ENCODE results near the gene LRMDA.
"Not testable (repeated sequence)": the region's sequence is repeated elsewhere in the genome, so short reads cannot be mapped to it uniquely, and the experiment has no call there.

LRMDA gene

GRCh38 chr10:75739414-75740143, 308.2 kb downstream of the LRMDA start:
- DNase-seq (ENCODE audit: low read depth, low spot score): no peak

- no peak for DNase-seq (ENCODE audit: low read depth, low spot score)
Observed at GRCh38 chr10:75740541-75740940, 309.1 kb downstream of the LRMDA start.

- DNase-seq (ENCODE audit: low read depth, low spot score): no peak
Observed at GRCh38 chr10:75742355-75742754, 310.9 kb downstream of the LRMDA start.

DNA sequence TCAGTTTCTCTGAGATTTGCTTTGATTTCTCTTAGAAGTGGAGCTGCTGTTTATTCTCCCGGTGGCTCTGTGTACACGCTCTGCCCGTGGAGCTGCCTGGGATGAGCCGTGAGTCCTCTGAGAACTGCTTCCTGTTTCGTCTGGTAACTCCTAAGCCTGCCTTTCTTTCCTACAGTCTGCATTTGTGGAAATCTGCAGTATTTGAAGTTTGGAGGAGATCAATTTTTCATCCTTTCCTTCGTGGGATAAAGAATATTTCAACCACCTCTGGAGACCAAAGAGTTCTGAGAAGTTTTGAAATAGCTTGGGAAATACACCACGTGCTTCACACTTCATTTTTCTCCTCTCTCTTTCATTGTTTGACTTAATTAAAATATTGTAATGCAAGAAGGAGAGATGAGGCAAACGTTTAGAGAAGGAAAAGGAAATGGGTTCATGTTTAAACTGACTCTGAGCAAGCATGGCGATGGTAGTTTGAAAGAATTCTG, 311.9 kb downstream of the LRMDA start:
- DNase-seq (ENCODE audit: low read depth, low spot score): no peak

DNA sequence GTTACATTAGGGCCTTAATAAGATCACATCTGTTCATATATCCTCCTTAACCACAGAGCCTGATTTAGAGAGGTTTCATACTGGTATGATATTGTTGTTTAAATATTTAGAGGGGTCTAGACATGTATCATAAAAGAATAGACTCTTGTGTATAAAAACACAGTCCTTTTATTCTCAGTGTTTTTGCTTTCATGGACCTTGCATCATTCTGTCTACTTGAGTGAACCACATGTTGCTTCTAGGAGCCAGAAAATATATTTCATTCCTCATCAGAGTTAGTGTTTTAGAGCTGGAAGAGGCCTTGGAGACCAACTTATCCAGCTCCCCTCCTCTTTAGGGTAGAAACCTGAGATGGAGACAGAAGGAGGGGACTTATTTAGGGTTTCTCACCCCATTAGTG, 312.8 kb downstream of the LRMDA start:
- no peak for DNase-seq (ENCODE audit: low read depth, low spot score)

GRCh38 chr10:75746356-75746755, 314.9 kb downstream of the LRMDA start:
- no peak for DNase-seq (ENCODE audit: low read depth, low spot score)

- DNase-seq (ENCODE audit: low read depth, low spot score): not testable (repeated sequence)
Observed at GRCh38 chr10:75750093-75750875, 318.9 kb downstream of the LRMDA start.

- no peak for DNase-seq (ENCODE audit: low read depth, low spot score)
Observed at GRCh38 chr10:75751232-75751631, 319.8 kb downstream of the LRMDA start.

- no peak for DNase-seq (ENCODE audit: low read depth, low spot score)
Observed at GRCh38 chr10:75753621-75754020, 322.2 kb downstream of the LRMDA start.

DNA sequence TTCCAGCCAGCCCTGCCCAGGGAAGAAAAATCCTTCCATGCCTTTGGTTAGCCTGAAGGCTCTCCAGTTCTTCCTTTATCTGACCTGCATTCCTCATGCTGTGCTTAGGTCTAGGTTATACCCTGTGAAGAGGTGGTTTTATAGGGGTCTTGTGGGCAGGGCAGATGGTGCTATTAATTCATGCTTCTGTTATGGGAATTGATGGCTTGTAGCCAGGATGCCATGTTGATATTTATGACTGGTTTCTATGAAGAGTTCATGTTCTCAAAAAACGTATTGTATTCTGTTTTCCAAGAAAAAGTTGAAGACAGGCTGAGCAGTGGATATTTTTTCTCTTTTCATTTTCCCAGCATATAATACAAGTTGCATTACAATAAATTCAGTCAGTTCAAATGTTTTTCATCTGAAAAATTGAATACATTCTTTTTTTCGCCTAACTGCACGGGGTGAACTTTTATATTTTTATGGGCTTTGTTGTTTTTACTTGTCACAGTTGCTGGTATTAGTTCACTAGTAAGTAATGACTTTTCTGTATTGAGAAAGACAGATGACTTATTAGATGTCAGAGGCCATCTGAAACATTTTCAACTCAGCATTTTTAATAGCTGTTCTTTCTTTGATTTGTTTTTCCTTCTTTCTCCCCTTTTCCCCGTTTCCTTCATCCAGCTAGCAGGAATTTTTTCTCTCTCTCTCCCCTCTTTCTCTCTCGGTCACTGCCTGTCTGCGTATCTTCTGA, 322.8 kb downstream of the LRMDA start:
- DNase-seq (ENCODE audit: low read depth, low spot score): no peak

- no peak for DNase-seq (ENCODE audit: low read depth, low spot score)
Observed at GRCh38 chr10:75755528-75755927, 324.1 kb downstream of the LRMDA start.

DNA sequence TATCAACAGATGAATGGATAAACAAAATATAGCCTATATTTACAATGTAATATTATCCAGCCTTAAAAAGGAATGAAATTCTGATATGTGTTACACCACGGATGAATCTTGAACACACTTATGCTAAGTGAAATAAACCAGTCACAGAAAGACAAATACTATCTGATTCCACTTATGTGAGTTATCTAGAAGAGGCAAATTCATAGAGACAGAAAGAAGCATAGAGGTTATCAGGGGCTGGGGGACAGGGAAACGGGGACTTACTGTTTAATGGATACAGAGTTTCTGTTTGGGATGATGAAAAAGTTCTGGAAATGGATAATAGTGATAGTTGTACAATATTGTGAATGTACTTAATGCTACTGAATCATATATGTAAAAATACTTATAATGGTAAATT, 329.9 kb downstream of the LRMDA start:
- DNase-seq (ENCODE audit: low read depth, low spot score): no peak

DNA sequence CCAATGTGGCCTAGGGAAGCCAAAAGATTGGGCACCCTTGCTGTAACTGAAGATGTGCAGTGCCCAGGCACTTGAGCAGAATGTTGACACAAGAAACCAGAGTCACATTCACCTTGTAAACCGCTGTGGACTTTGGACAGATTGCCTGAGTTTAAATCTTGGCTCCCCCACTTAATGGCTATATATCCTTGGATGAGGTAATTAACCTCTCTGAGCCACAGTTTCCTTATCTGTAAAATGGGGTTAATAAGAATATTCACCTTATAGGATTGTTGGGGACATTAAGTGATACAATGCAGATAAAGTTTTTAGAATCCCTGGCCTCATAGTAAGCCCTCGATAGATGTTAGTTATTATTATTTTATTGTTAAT, 331.0 kb downstream of the LRMDA start:
- DNase-seq (ENCODE audit: low read depth, low spot score): no peak

DNA sequence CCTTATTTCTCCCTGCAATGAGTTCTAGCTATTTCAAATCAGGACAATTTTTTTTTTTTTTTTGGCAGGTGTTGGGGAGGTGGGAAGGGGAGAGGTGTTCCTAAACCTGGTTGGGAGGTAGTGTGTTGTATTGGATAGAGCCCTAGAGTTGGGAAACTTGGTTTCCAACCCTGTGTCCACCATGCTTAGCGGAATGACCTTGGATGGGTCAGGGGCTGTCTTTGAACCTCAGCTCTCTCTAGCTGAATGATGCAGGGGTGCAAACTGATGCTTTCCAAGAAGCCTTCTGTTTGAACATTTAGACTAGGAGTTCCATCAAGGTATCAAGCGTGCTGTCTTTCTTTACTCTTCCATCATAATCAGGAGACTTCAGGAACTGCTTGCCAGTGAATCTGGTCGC, 332.2 kb downstream of the LRMDA start:
- no peak for DNase-seq (ENCODE audit: low read depth, low spot score)

DNA sequence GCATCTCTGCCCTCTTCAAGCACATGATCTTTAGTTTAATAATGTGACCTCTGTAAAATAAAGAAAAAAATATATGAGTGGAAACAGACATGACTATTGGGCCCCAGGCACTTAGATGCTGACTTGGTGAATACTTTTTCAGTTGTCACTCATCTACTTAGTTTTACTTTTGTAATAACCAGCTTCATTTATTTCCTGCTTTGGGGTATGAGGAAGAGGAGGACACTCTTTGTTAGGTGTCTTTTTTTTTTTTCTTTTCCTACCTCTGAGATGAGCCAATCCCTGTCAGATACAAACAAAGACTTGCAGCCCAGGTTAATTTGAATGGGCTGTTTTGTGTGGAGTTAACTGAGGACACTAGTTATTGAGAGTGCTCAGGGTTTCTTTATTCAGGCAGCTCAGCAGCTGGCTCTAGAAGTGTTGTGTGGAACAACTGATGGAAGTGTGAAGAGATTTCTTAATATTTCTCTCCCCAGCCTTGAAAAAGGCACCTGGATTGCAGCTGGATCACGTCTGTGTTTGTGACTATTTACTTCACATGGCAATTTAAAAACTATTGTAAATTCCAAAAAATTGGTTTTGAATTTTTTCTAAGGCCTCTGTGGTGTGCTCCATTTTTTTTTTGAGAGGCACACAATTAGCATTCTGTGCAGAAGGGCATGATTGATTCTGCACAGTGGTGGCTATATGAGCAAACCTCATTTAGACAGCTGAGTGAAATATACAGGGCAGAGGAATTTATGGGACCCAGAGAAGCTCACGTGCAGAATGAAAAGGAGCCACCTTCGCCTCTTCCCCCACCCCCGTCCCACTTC, 333.8 kb downstream of the LRMDA start:
- DNase-seq (ENCODE audit: low read depth, low spot score): no peak

- no peak for DNase-seq (ENCODE audit: low read depth, low spot score)
Observed at GRCh38 chr10:75765789-75766096, 334.3 kb downstream of the LRMDA start.

DNA sequence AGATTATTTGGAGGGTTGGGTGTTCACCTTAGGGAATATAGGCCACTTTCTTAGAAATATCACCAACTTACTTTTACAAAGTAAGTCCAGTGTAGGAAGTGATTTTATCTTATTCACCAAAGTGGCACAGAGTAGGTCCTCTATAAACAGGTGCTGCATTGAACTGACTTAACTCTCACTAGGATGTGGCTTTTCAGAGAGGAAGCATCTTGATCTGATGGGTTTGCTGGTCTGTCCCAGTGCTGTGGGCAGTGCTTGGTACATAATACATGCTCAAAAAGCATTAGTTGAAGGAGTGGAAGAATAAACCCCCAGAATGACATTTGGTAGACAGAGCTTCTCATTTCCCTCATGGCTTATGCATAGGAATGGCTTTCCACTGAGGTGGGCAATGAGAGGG, 334.7 kb downstream of the LRMDA start:
- no peak for DNase-seq (ENCODE audit: low read depth, low spot score)

DNA sequence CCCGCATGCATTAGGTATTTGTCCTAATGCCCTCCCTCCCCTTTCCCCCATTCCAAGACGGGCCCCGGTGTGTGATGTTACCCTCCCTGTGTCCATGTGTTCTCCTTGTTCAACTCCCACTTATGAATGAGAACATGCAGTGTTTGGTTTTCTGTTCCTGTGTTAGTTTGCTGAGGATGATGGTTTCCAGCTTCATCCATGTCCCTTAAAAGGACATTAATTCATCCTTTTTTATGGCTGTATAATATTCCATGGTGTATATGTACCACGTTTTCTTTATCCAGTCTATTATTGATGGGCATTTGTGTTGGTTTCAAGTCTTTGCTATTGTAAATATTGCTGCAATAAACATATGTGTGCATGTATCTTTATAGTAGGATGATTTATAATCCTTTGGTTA, 335.3 kb downstream of the LRMDA start:
- not testable (repeated sequence) for DNase-seq (ENCODE audit: low read depth, low spot score)

DNA sequence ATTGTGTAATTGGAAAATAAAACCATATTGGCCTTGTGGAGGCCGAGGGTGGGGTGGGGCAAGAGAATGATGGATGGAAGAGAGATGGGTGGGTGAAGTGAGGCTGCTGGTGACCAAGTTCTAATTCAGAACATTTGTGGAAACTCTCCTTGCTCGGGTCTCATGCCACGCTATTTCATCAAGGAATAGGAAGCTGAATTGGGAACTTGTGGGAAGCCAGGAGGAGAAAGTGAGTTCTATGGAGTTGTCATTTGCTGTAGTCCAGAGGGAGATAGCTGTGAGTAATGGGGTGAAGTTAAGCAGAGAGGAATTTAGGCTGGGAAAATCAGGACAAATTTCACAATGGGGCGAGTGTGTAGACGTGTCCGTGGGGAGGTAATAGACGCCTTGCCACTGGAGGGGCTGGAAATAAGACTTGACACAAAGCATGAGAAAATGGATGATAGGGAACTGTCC, 339.2 kb downstream of the LRMDA start:
- no peak for DNase-seq (ENCODE audit: low read depth, low spot score)

DNA sequence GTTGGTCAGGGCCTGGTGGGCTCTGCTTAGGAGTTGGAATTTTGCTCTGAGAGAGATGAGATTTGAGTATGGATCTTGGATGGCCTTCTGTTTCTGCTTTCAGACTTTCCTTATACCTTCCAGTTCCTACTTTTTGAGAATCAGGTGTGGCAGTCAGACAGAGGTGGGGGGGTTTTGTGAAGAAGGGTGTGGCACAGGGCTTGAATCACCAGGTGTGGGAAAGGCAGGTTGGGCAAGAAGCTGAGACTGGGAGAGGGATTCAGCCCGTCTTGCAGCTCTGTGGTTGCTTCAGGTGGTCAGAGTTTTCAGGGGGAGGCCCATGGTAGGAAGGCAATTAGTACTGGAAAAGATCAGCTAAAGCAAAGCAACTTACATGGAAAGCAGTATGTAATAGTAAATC, 340.2 kb downstream of the LRMDA start:
- DNase-seq (ENCODE audit: low read depth, low spot score): no peak

DNA sequence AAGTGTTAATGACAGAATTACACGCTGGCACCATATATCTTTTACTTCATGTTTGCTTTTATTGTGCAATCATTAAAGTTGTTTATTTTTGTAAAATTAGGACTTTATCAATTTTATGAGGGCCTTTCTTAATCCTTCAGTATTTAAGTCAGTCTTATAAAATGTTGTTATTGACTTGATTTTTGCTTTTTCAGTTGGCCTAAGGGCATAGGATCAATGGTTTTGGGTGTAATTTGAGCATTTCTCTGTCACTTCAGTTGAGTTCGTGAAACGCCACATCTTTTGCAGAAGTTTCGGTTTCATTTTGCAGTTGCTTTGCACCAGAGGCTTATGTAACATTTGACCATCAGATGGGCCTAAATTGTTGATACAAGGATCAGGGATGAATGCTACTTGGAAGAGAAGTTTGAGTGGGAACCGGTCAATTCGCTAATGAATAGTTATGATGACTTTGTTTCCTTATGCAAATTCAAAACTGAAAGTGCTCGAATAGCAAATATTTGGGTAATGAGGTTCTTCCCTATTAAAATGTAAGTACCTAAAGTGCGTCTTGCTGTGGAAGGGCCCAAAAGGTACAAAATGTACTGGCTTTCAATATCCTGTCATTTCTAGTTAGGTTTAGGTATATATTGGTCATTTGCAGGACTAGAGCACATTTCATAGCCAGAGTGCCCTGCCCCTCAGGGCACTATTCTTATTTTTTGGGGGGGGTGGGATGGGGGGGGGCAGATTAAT, 340.9 kb downstream of the LRMDA start:
- no peak for DNase-seq (ENCODE audit: low read depth, low spot score)

All from brain pericyte (primary cell).